ACHN (cell line): Measurements from ENCODE around the gene PPDPF.
"Not testable (repeated sequence)": the region's sequence is repeated elsewhere in the genome, so short reads cannot be mapped to it uniquely, and the experiment has no call there.

Experiments
- DNase-seq: peaks from one replicate; pipeline ENCODE4 v3.0.0-alpha.2; 2015
- in situ Hi-C: cut with HindIII; loops from 2 replicates; pipeline ENCODE4 v1.10.0; 2017; ENCODE audit warnings: low sequenced_read_pairs, low pct_ligation_motif_present, low pct_unique_long_range_greater_than_20kb

PPDPF gene

DNA sequence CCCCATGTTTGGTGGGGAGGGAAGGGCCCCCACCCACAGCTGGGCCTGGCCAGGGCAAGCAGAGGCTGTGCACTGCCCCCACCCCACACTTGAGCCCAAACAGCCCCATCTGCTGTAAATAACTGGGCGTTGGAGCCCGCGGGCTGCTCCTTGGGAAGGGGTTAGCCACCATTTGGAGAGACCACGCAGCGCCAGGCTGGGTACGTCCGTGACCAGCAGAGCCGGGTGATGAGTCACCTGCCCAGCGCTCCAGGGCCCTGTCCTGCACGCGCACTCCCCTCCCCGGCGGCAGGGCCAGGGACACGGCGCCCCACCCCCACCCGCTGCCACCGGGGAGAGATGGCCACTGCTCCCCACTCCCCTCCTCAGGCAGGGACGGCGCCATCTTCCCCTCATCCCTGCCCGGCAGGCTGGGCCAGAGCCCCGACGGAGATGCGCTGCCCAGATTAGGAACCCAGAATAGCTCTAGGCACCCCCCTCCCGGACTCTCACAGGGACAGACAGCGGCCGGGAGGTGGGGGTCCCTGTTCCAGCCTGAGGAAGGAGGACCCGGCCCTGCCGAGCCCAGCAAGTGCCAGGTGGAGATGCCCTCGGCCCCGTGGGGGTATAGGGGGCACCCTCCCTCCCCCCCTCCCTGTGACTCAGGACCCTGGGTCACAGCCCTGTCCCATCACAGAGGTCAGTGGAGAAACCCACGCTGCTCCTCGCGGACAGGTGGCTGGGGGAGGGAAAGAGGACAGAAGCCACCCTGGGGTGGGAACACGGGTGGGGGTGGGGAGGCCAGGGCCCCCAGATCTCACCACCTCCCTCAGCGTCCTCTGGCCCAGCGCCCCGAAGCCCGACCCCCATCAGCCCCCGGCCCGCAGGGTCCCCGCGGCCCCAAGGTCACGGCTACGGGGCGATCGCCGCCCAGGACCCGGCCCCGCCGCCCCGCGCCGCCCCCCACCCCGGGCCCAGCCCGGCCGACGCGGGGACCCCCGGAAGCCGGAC is 22.3 kb upstream of the PPDPF start:
- DNase-seq, result peak; percentile 66

GRCh38 chr20:63498960-63499337 is 21.6 kb upstream of the PPDPF start, which contains the start of gene EEF1A2:
Gene EEF1A2 (minus strand): TSS chr20:63499083. CDS start chr20:63497763, 1,320 bp downstream.
- peak; percentile 42 for DNase-seq
- in situ Hi-C loops, result no loop called here

More for the DNA sequence above, 22.3 kb upstream of the PPDPF start:
- in situ Hi-C loops, result no loop called here

DNA sequence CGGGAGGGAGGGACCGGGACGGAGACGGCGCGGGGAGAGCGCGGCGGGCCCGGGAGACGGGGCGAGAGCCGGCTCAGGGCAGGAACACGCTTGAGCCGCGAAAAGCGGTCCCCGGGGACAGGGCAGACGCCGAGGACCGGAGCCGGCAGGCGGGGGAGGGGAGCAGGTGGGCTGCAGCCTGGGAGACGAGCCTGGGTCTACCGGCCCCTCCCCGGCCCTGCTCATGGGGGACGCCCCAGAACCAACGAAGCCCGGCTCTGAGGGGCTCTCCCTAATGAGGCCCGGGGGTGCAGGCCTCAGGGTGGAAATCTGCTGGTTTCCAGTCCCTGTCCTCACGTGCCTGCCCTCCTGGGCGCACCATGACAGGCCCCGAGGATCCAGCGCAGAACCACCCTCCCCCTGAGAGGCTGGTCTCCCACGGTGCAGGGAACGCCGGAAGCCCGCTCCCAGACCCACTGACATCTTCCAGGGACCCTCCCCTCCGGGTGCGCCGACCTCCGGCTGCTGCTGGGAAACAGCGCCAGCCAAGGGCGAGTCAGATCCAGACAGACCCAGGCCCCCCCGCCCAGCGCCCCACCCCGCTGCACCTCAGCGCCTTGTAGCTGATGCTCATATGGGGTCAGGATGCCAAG is 21.1 kb upstream of the PPDPF start:
- DNase-seq, result no peak
- in situ Hi-C loops, result no loop called here

DNA sequence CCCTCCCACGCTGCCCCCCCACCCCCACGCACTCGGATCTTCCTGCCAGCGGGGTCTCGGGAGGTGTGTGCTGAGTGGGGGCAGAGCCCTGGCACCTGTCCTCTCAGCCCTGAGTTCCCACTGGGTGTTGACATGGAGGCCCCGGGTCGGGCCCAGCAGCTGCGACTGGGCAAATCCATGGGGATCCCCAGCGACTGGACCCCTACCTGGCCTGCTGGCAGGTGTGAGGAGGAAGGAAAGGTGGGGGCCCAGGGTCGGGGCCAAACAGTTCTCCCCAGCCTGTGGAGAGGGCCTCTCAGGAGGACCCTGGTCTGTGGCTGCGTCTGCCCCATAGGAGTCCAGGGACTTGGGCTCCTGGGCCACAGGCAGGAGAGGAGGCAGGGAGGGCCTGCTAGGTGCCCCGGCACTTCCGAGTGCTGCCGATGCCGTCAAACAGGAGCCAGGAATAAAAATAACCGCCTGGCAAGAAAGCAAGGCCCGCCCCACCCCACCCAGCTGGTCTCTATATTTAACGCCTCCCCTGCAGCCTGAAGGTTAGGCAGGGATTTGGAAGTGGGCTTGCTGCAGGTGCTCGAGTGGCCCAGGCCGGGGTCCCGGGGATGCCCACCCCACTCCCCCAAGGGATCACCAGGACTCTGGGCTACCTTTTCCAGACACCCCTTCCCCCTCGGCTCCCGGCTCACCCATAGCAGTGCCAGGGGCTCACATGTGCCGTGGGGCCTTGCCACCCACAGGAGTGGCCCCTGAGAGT is 20.2 kb upstream of the PPDPF start:
- in situ Hi-C loops, result no loop called here
- no peak for DNase-seq

- no peak for DNase-seq
- in situ Hi-C loops, result no loop called here
These were observed 19.4 kb upstream of the PPDPF start for GRCh38 chr20:63500902-63501817.

DNA sequence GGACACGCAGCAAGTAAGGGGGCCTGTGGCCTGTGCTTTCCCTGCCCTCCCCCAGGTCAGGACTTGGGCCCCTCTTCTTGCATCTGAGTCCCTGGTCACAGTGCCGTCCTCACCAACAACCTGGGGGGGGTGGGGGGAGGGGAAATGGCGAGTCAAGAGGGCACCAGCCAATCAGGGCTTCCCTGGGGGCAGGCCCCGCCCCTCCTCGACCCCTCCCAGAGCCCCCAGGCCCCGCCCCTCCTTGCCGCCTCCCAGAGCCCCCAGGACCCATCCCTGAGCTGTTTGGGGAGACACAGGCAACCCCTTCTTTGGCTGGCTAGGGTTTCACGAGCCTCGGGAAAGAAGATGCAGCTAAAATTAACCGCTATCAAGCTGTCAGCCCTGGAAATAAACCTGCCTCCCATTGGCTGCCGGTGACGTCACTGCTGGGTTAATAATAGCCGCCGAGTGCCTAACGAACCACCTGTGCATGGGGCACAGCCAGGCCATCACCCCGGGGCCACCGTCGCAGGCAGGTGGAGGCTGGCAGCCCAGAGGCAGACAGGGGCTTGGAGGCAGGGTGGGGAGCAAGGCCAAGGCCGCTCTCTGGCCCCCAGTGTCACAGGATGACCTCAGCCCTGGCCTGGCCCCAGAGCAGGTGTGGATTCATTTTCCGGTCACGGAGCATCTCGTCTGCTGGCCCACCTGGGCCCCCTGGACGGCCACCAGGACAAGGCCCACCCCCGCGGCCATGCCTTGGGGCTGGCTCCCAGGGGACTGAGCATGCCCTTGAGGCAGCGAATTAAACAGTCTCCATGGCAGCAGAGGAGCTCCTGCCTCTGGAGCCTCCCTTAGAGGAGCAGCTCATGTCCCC is 18.5 kb upstream of the PPDPF start:
- no peak for DNase-seq
- in situ Hi-C loops, result no loop called here

DNA sequence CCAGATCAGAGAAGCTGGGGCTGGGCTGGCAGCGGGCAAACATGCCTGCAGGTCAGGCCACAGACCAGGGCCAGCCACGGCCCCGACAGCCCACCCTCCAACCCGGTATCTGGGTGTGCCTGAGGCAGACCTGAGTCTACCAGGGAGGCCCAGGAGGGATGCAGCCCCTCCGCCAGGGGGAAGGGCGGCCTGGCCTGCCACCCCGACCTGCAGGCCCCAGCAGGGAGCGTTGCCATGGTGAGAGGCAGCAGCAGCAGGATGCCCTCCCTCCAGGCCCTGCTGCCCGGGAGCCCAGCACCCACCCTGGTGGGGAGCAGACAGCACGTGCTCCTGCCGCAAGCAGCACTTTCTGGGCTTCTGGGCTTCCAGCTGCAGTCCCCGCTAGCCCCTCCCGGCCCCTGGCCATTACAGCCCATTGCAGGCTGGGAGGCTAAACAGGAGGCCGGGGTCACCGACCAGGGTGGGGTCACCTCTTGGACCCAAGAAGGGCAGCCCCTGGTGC is 17.8 kb upstream of the PPDPF start:
- in situ Hi-C loops, result no loop called here

DNA sequence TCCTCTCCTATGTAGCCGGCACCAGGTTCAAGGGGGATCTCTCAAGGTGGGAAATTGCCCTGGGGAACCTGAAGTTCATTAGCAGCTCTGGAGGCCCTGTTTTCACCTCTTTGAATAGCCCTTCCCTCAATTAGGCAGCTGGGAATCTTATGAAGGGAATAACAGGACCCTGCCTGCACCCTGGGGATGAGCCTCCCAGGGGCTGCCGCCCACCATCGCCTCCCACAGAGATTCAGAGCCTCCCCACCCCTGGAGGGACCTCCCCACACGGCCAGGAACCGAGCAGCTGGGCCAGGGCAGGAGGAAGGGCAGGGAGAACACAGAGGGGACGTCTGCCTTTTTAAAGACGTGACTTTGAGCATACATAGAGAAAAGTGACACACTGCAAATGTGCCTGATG is 17.0 kb upstream of the PPDPF start:
- in situ Hi-C loops, result no loop called here
- DNase-seq, result no peak

More for the DNA sequence above, 17.8 kb upstream of the PPDPF start:
- no peak for DNase-seq

DNA sequence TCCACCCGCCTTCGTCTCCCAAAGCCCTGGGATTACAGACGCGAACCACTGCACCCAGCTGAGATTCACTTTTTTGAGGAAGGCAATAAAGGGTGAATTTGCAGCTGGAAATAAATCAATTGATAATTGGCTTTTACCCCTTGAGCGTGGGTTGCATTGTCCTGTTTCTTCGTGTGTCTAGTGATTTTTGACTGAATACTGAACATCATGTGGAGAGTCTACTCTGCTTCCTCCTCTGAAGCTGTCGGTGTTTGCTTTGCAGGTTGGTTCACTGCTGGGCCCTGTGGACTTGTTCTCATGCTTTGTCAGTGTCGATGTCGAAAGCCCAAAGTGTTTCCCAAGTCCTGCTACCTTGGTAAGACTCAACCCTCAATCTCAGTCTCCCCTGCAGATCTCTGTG is 15.9 kb upstream of the PPDPF start:
- no peak for DNase-seq
- in situ Hi-C loops, result no loop called here

- in situ Hi-C loops, result no loop called here
- no peak for DNase-seq
These were observed 15.3 kb upstream of the PPDPF start for GRCh38 chr20:63505281-63505680.

DNA sequence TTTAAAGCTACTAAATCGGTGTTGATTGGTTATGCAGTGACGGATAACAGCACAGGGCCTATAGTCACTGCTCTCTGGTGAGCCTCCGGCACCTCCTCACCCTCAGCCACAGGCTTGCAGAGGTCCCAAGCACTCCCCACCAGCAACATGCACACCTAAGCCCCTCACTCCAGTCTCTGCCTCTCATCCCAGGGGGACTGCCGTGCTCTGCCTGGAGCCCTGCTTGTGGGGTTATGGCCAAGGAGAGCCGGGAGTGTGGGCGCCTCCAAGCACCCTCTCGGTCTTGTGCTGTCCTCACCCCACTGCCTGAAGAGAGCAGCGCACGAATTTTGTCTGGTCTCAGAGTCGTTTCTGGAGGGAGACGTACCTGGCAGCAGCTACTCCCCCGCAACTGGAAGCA is 14.8 kb upstream of the PPDPF start:
- in situ Hi-C loops, result no loop called here
- DNase-seq, result no peak

- in situ Hi-C loops, result no loop called here
- no peak for DNase-seq
These were observed 13.4 kb upstream of the PPDPF start for GRCh38 chr20:63507083-63507743.

DNA sequence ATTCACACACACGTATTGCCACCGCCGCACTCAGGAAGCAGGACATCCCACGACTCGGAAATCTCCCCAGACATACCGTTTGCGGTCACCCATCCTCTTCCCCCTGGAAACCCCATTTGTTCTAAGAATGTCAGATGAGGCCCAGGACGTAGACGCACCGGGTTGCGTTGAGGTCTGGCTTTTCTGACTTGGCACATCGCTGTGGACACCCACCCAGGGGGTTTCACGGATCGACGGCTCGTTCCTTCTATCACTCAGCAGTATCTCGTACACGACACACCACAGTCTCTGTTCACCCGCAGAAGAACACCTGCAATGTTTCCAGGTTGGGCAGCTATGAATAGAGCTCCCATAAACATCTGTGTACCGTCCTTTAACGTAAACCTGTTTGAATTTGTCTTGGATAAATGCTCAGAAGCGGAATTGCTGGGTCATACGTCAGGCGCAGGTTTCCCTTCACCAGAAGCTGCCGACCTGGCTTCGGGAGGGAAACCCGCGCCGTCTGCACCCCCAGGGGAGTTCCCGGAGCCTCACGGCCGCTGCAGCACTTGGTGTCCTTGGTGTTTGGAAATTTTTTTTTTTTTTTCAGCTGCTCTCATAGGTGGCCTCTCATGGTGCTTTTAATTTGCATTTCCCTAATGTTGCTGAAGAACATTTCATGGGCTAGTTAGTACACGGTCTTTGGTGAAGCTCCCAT is 12.3 kb upstream of the PPDPF start:
- in situ Hi-C loops, result no loop called here
- no peak for DNase-seq

- no peak for DNase-seq
- in situ Hi-C loops, result no loop called here
These were observed 11.4 kb upstream of the PPDPF start for GRCh38 chr20:63509088-63509564.

DNA sequence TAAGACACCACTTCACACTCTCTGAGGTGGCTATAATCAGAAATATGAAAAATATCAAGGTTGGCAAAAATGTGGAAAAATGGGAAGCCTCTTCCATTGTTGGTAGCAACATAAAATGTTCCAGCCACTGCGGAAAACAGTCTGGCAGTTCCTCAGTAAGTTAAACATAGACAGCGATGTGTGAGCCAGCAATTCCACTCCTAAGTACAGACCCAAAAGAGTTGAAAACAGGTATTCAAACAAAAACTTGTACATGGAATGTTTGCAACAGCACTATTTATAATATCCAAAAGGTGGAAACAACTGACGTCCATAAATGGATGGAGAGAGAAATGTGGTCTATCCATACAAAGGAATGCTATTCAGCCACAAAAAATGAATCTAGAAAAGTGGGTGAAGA is 7.4 kb upstream of the PPDPF start:
- in situ Hi-C loops, result no loop called here
- DNase-seq, result no peak

- in situ Hi-C loops, DNase-seq: not testable (repeated sequence)
These were observed 6.0 kb upstream of the PPDPF start for GRCh38 chr20:63514520-63514919.
